ENCODE results near the gene PYDC1. TPM values are rescaled to one million over a fixed set of nuclear protein-coding genes. Genes with fewer than 3 reads are reported as not detected.
A peak's percentile ranks its signal among the peaks of the same experiment; 100 is the strongest.
"Not testable (repeated sequence)": the region's sequence is repeated elsewhere in the genome, so short reads cannot be mapped to it uniquely, and the experiment has no call there.

Gene PYDC1
- polyA plus RNA-seq, 1 donor from 2014 or later: not detected

DNA sequence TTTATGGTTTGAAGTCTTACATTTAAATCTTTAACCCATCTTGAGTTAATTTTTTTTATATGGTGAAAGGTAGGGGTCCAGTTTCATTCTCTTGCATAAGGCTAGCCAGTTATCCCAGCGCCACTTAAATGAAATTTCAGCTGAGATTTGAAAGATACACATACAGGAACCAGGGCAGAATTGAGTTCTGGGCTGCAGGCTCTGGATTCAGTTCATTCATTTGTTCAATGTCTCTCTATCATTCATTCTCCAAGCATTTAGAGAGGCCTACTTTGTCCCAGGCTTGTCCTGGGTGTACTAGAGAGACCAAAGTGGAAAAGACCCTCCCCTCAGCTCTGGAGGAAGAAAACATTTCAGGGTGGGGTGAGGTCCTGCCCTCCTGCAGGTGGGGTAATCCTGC is 3.6 kb downstream of the PYDC1 start:
- Mint-ChIP-seq H3K27ac (no peak overlapping the region), H3K27me3 (peaks cover 25% of the 10 kb centered on the region), H3K4me1 (peaks cover 9 to 23% (median 20%) of the 10 kb centered on the region in 3 donors), H3K9me3 (no peaks in the 10 kb centered on the region), H3K4me3 (peak overlapping the region in 3 of 4 donors; percentile 37 to 66 (median 60)), H3K36me3 (no peaks in the 10 kb centered on the region)

DNA sequence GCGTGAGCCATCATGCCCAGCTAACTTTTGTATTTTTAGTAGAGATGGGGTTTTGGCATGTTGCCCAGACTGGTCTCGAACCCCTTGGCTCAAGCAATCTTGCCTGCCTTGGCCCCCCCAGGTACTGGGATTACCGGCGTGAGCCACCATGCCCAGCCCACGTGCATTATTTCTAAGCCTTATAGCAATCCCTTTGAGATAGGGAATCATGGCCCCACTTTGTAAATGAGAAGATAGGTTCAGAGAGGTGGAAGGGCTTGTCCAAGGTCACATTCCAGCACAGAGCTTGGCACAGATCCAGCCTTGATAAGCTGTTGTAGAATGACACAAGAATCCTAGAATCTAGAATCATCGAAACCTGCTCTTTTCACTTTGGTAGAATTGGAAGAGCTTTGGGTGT is 10.2 kb downstream of the PYDC1 start:
- Mint-ChIP-seq H3K36me3 (peaks cover 3% of the 10 kb centered on the region), H3K27ac (no peak overlapping the region), H3K27me3 (no peaks in the 10 kb centered on the region), H3K4me3 (peak overlapping the region in 1 of 4 donors; percentile 30), H3K9me3 (no peaks in the 10 kb centered on the region), H3K4me1 (peaks cover 22 to 34% (median 23%) of the 10 kb centered on the region in 3 donors)

DNA sequence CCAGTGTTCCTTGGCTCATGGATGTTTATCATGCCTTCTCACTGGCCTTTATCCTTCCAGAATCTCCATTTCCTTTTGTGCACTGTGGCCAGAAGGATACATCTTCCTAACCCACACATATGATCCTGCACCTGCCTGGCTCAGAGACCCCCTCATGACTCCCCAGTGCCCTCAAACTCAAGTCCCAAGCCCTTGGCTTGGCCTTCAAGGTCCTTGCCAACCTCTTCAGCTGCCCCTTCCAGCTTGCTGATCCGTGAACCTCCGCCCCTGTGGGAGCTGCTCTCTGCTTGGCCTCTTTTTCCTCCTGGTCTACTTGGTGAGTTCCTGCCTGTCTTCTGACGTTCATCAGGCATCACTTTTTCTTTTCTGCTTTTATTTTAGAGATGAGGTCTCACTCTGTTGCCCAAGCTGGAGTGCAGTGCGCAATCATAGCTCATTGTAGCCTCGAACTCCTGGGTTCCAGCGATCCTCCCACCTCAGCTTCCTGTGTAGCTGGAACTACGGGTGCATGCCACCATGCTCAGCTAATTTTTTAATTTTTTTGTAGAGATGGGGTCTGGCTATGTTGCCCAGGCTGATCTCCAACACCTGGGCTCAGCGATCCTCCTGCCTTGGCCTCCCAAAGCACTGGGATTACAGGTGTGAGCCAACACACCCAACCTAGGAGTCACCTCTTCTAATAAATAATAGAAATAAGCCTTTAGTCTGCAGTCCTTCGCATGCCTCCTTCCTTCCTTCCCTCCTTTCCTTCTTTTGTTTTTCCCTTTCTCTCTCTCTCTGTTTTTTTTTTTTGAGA is 11.9 kb downstream of the PYDC1 start:
- H3K9me3 Mint-ChIP-seq: no peaks in the 10 kb centered on the region
- H3K27me3 Mint-ChIP-seq: no peaks in the 10 kb centered on the region
- H3K36me3 Mint-ChIP-seq: peaks cover 3% of the 10 kb centered on the region
- H3K27ac Mint-ChIP-seq: peak overlapping the region; percentile 63 to 89 (median 81)
- H3K4me3 Mint-ChIP-seq: peak overlapping the region; percentile 51 to 97 (median 82)
- peaks cover 29 to 44% (median 31%) of the 10 kb centered on the region in 3 donors for H3K4me1 Mint-ChIP-seq

DNA sequence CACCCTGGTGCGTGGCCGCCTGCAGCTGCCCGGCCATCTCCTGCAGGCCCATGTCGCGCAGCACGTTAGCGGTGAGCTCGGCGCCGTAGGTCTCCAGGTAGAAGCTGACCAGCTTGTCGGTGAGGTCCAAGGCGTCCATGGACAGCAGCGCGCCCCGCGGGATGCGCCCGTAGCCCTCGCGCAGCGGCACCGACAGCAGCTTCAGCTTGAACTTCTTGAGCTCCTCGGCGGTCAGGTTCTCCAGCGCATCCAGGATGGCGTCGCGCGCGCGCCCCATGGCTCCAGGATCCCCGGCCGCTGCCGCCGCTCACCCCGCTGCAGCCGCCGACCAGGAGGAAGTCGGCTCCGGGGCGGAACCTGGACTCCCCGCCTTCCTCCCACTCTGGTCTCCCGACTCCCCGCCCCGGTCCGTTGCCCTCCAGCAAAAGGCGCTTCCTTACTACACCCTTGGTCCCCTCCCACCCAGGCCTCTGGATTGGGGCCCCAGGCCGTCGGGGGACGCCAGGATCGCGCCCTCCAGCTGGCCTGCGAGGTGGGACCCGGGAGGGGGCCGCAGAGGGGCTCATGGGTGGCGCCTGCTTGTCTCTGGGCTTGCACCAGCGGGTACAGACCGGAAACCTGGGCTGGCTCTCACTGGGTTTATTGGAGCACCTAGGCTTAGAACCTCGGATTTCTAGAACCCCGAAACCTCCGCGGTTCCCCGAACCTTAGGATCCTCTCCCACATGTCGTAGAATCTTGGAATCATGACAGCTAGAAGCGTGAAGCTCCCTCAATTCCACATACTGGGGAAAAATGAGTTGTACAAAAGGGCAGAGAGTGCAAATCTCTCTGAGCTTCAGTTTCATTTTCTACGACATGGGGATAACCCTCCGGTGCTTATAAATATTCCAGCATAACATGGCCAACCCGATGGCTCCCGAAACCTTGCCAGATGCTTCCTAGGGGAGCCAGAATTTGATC is 14.2 kb downstream of the PYDC1 start, which contains the start of gene PYCARD:
TSS of gene PYCARD (minus strand) at position 347 of the 962 bp plus-strand sequence. CDS start at position 277, 70 bp downstream.
- peaks cover 40 to 53% (median 43%) of the 10 kb centered on the region in 3 donors for H3K4me1 Mint-ChIP-seq
- H3K27ac Mint-ChIP-seq: peak within 1 kb of the TSS; percentile 89 to 95 (median 92)
- peaks cover 3% of the 10 kb centered on the region for H3K36me3 Mint-ChIP-seq
- peak within 1 kb of the TSS; percentile 92 to 97 (median 97) for H3K4me3 Mint-ChIP-seq
- H3K27me3 Mint-ChIP-seq: no peaks in the 10 kb centered on the region
- no peaks in the 10 kb centered on the region for H3K9me3 Mint-ChIP-seq

GRCh38 chr16:31201582-31202413 is 15.1 kb downstream of the PYDC1 start:
- Mint-ChIP-seq H3K27me3 (no peaks in the 10 kb centered on the region), H3K27ac (peak overlapping the region; percentile 89 to 95 (median 92)), H3K4me1 (peaks cover 39 to 44% (median 40%) of the 10 kb centered on the region in 3 donors), H3K9me3 (no peaks in the 10 kb centered on the region), H3K4me3 (peak overlapping the region; percentile 92 to 97 (median 97)), H3K36me3 (peaks cover 3% of the 10 kb centered on the region)

- Mint-ChIP-seq H3K27me3 (no peaks in the 10 kb centered on the region), H3K9me3 (no peaks in the 10 kb centered on the region), H3K4me3 (peak overlapping the region; percentile 92 to 97 (median 97)), H3K27ac (peak overlapping the region; percentile 89 to 95 (median 92)), H3K36me3 (peaks cover 3% of the 10 kb centered on the region), H3K4me1 (peaks cover 39 to 43% (median 43%) of the 10 kb centered on the region in 3 donors)
Measured at GRCh38 chr16:31200821-31201568, 15.9 kb downstream of the PYDC1 start.

GRCh38 chr16:31200111-31200510 is 16.8 kb downstream of the PYDC1 start:
- H3K36me3 Mint-ChIP-seq, H3K27me3 Mint-ChIP-seq, H3K9me3 Mint-ChIP-seq: not testable (repeated sequence)
- Mint-ChIP-seq H3K4me1 (peaks cover 41 to 44% (median 41%) of the 10 kb centered on the region in 3 donors), H3K4me3 (peak overlapping the region in 3 of 4 donors; percentile 52 to 97 (median 97)), H3K27ac (peak overlapping the region in 2 of 3 donors; percentile 88 to 89)

GRCh38 chr16:31199430-31200041 is 17.4 kb downstream of the PYDC1 start:
- H3K4me3 Mint-ChIP-seq: peak overlapping the region; percentile 3 to 97 (median 74)
- H3K27ac Mint-ChIP-seq: peak overlapping the region in 2 of 3 donors; percentile 88 to 89
- H3K9me3 Mint-ChIP-seq: no peaks in the 10 kb centered on the region
- H3K27me3 Mint-ChIP-seq: no peaks in the 10 kb centered on the region
- no peaks in the 10 kb centered on the region for H3K36me3 Mint-ChIP-seq
- H3K4me1 Mint-ChIP-seq: peaks cover 35 to 46% (median 39%) of the 10 kb centered on the region in 3 donors

DNA sequence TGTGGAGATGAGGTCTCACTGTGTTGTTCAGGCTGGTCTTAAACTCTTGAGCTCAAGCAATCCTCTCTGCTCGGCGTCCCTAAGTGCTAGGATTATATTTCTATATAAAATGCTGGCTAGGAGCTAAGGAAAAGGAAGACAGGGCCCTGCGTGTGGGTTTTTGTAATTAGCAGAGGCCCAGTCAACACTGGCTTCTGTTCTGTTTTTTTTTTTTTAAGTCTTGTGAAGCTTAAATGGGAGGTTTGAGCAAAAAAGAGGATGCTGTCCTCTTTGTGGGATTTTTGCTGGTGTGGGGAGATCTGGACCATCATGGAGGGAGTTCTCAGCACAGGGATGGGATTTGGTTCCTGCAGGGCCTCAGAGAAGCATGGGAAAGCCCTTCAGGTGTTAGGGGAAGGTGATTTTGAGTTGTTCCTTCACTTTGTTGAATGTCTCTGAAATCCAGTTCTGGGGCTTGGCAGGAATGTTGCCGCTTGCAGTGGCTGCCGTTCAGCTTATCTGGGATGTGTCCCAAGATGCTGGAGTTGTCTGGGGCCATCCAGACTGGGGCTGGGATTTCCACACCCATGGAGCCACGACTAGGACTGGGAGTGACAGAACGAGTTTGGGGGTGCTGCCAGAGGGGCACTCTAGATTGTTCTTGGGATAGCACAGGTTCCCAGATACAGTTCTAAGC is 18.6 kb downstream of the PYDC1 start:
- Mint-ChIP-seq H3K9me3 (no peaks in the 10 kb centered on the region), H3K36me3 (peaks cover 1% of the 10 kb centered on the region), H3K4me3 (peak overlapping the region in 2 of 4 donors; percentile 12 to 97), H3K27me3 (no peaks in the 10 kb centered on the region), H3K27ac (peak overlapping the region; percentile 51 to 89 (median 69)), H3K4me1 (peaks cover 29 to 41% (median 33%) of the 10 kb centered on the region in 3 donors)

GRCh38 chr16:31196324-31197088 is 20.4 kb downstream of the PYDC1 start:
- H3K4me1 Mint-ChIP-seq: peaks cover 30 to 43% (median 38%) of the 10 kb centered on the region in 3 donors
- no peaks in the 10 kb centered on the region for H3K9me3 Mint-ChIP-seq
- H3K4me3 Mint-ChIP-seq: peak overlapping the region in 1 of 4 donors; percentile 14
- peak overlapping the region in 2 of 3 donors; percentile 46 to 86 for H3K27ac Mint-ChIP-seq
- H3K27me3 Mint-ChIP-seq: no peaks in the 10 kb centered on the region
- peaks cover 1% of the 10 kb centered on the region for H3K36me3 Mint-ChIP-seq

- H3K27me3 Mint-ChIP-seq, H3K36me3 Mint-ChIP-seq, H3K9me3 Mint-ChIP-seq: not testable (repeated sequence)
- Mint-ChIP-seq H3K4me3 (peak overlapping the region in 1 of 4 donors; percentile 14), H3K4me1 (peaks cover 27 to 38% (median 36%) of the 10 kb centered on the region in 3 donors), H3K27ac (peak overlapping the region in 1 of 3 donors; percentile 46)
Measured at GRCh38 chr16:31195861-31196260, 21.1 kb downstream of the PYDC1 start.

DNA sequence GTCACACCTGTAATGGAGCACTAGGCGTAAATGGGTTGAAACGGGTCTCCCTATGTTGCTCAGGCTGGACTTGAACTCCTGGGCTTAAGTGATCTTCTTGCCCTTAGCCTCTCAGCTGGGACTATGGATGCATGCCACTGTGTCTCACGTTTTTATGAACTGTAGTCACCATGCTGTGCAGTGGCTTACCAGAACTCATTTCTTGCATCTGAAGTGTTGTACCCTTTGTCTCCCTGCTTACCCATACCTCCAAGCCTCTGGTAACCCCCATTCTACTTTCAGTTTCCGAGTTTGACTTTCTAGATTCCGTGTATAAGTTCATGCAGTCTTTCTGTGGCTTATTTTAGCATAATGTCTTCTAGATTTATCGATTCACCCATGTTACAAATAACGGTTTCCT is 22.0 kb downstream of the PYDC1 start:
- H3K4me1 Mint-ChIP-seq: peaks cover 22 to 37% (median 31%) of the 10 kb centered on the region in 3 donors
- H3K27me3 Mint-ChIP-seq: no peaks in the 10 kb centered on the region
- peak overlapping the region in 2 of 3 donors; percentile 12 to 77 for H3K27ac Mint-ChIP-seq
- H3K4me3 Mint-ChIP-seq: no peak overlapping the region
- H3K36me3 Mint-ChIP-seq: peaks cover 8% of the 10 kb centered on the region
- no peaks in the 10 kb centered on the region for H3K9me3 Mint-ChIP-seq
